ENCODE results near the gene SOX30. TPM values are rescaled to one million over a fixed set of nuclear protein-coding genes. Genes with fewer than 3 reads are reported as not detected.

Gene SOX30
- total and polyA plus RNA-seq, 4 donors: under 0.01 to 0.21 TPM; not detected in 2

GRCh38 chr5:157608972-157609565, 43.2 kb downstream of the SOX30 start:
- H3K27me3 ChIP-seq (ENCODE audit: control insufficient read depth in 4 of 4, insufficient read depth in 4 of 4, low read length in 3 of 4): no peaks in the 10 kb centered on the region
- WGBS: 84% methylated on average over 8 of the region's 8 CpGs
- TF ChIP-seq EGR1 (IDR thresholded peaks at IDR 0.05; ENCODE audit: low read depth in 2 of 2) (no peak), ZBTB33 (IDR thresholded peaks at IDR 0.05) (no peak), YY1 (IDR thresholded peaks at IDR 0.05) (no peak), CTCF (IDR thresholded peaks at IDR 0.05; ENCODE audit: low read depth, low read length, missing input control) (no peak), SP1 (IDR thresholded peaks at IDR 0.05) (no peak), ATF3 (IDR thresholded peaks at IDR 0.05) (no peak), RAD21 (IDR thresholded peaks at IDR 0.05) (no peak), NR2F2 (IDR thresholded peaks at IDR 0.05) (no peak)
- no peak for DNase-seq (ENCODE audit: low spot score)
- no peak overlapping the region for H3K9ac ChIP-seq (ENCODE audit: low read depth in 1 of 2, low read length in 2 of 2)
- no peaks in the 10 kb centered on the region for H3K9me3 ChIP-seq (ENCODE audit: control insufficient read depth in 4 of 4, low read length in 3 of 4)
- no peak overlapping the region for H3K4me3 ChIP-seq (ENCODE audit: low read depth in 1 of 3, low read length in 3 of 3)
- no peak overlapping the region for H3K27ac ChIP-seq (ENCODE audit: low read depth in 1 of 2, low read length in 2 of 2)
- no peaks in the 10 kb centered on the region for H3K4me1 ChIP-seq (ENCODE audit: control insufficient read depth in 4 of 4, insufficient read depth in 4 of 4, low read length in 3 of 4)
- no peaks in the 10 kb centered on the region for H3K36me3 ChIP-seq (ENCODE audit: control insufficient read depth in 4 of 4, insufficient read depth in 3 of 4, low read depth in 1 of 4, low read length in 3 of 4)

GRCh38 chr5:157607371-157608161, 44.7 kb downstream of the SOX30 start:
- no peak for DNase-seq (ENCODE audit: low spot score)

GRCh38 chr5:157606046-157606445, 46.2 kb downstream of the SOX30 start:
- H3K4me3 ChIP-seq (ENCODE audit: low read depth in 1 of 3, low read length in 3 of 3): no peak overlapping the region
- H3K36me3 ChIP-seq (ENCODE audit: control insufficient read depth in 4 of 4, insufficient read depth in 3 of 4, low read depth in 1 of 4, low read length in 3 of 4): no peaks in the 10 kb centered on the region
- WGBS: 98% methylated on average over 2 of the region's 2 CpGs
- no peaks in the 10 kb centered on the region for H3K27me3 ChIP-seq (ENCODE audit: control insufficient read depth in 4 of 4, insufficient read depth in 4 of 4, low read length in 3 of 4)
- H3K4me1 ChIP-seq (ENCODE audit: control insufficient read depth in 4 of 4, insufficient read depth in 4 of 4, low read length in 3 of 4): no peaks in the 10 kb centered on the region
- no peaks in the 10 kb centered on the region for H3K9me3 ChIP-seq (ENCODE audit: control insufficient read depth in 4 of 4, low read length in 3 of 4)
- no peak overlapping the region for H3K27ac ChIP-seq (ENCODE audit: low read depth in 1 of 2, low read length in 2 of 2)
- H3K9ac ChIP-seq (ENCODE audit: low read depth in 1 of 2, low read length in 2 of 2): no peak overlapping the region
- no peak for DNase-seq (ENCODE audit: low spot score)
- no peak for TF ChIP-seq HNF4A (conservative IDR thresholded peaks at IDR 0.05)
- TF ChIP-seq CTCF (IDR thresholded peaks at IDR 0.05; ENCODE audit: low read depth, low read length, missing input control): no peak
- TF ChIP-seq RXRA (IDR thresholded peaks at IDR 0.05): no peak
- no peak for TF ChIP-seq ATF3 (IDR thresholded peaks at IDR 0.05)
- no peak for TF ChIP-seq SP1 (IDR thresholded peaks at IDR 0.05)
- TF ChIP-seq YY1 (IDR thresholded peaks at IDR 0.05): no peak
- no peak for TF ChIP-seq HNF4G (IDR thresholded peaks at IDR 0.05)
- TF ChIP-seq RAD21 (IDR thresholded peaks at IDR 0.05): no peak
- TF ChIP-seq NR2F2 (IDR thresholded peaks at IDR 0.05): no peak
- no peak for TF ChIP-seq FOXA1 (IDR thresholded peaks at IDR 0.05)
- no peak for TF ChIP-seq GABPA (IDR thresholded peaks at IDR 0.05 in 1 of 2, conservative IDR thresholded peaks at IDR 0.05 in 1 of 2)

More at GRCh38 chr5:157607371-157608161, 44.7 kb downstream of the SOX30 start:
- H3K27me3 ChIP-seq (ENCODE audit: control insufficient read depth in 4 of 4, insufficient read depth in 4 of 4, low read length in 3 of 4): no peaks in the 10 kb centered on the region
- H3K4me1 ChIP-seq (ENCODE audit: control insufficient read depth in 4 of 4, insufficient read depth in 4 of 4, low read length in 3 of 4): no peaks in the 10 kb centered on the region
- whole genome bisulfite sequencing: 72% methylated on average over 7 of the region's 7 CpGs
- no peak overlapping the region for H3K27ac ChIP-seq (ENCODE audit: low read depth in 1 of 2, low read length in 2 of 2)
- H3K4me3 ChIP-seq (ENCODE audit: low read depth in 1 of 3, low read length in 3 of 3): no peak overlapping the region
- no peak for TF ChIP-seq FOXA1 (IDR thresholded peaks at IDR 0.05)
- no peak for TF ChIP-seq NR2F2 (IDR thresholded peaks at IDR 0.05)
- TF ChIP-seq JUND (IDR thresholded peaks at IDR 0.05): no peak
- no peak for TF ChIP-seq ATF3 (IDR thresholded peaks at IDR 0.05)
- TF ChIP-seq FOXA2 (IDR thresholded peaks at IDR 0.05): no peak
- no peak for TF ChIP-seq RAD21 (IDR thresholded peaks at IDR 0.05)
- H3K36me3 ChIP-seq (ENCODE audit: control insufficient read depth in 4 of 4, insufficient read depth in 3 of 4, low read depth in 1 of 4, low read length in 3 of 4): no peaks in the 10 kb centered on the region
- H3K9me3 ChIP-seq (ENCODE audit: control insufficient read depth in 4 of 4, low read length in 3 of 4): no peaks in the 10 kb centered on the region
- no peak overlapping the region for H3K9ac ChIP-seq (ENCODE audit: low read depth in 1 of 2, low read length in 2 of 2)

All from liver (tissue), 9 donors.